ENCODE measurements around the gene GTPBP6.

GRCh38 chrX:292900-293897 is 25.4 kb downstream of the GTPBP6 start:
- TF ChIP-seq CTCF (IDR thresholded peaks at IDR 0.05; ENCODE audit: low read depth, low read length, poor library complexity, severe bottlenecking) (no peak), EZH2phosphoT487 (IDR thresholded peaks at IDR 0.05; ENCODE audit: borderline replicate concordance, low read length) (no peak)

Measured in DOHH2 (cell line).